GM15510 (cell line): ENCODE results near the gene LRMDA.

ENCODE experiments used
- POLR2A ChIP-seq: IDR thresholded peaks from 3 replicates; pipeline ENCODE4 v1.6.1; 2011; ENCODE audit warnings: borderline replicate concordance; ENCODE audit not compliant: insufficient read length; ENCODE audit errors: extremely low read depth

Gene LRMDA

GRCh38 chr10:75682649-75683557, 251.5 kb downstream of the LRMDA start:
- no peak for TF ChIP-seq POLR2A

DNA sequence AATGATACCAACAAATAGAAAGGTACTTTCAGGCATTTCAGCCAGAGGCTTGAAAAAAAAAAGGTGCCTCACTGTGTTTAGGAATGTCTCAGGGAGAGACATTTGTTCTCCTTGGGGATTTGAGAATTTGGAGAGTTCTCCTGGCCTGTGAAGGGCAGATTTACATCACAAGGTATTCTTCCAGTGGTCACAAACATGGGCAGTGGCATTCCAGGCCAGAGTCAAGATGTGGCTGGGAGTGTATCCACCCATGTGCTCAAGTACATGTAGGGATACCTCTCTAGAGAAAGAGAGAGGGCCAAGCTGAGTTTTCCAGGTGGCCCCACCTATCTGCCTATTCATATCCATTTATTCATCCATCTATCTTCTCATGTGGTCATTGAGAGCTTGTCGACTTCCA, 253.8 kb downstream of the LRMDA start:
- TF ChIP-seq POLR2A, result no peak

- no peak for TF ChIP-seq POLR2A
These were observed 257.3 kb downstream of the LRMDA start for GRCh38 chr10:75688506-75689300.

- TF ChIP-seq POLR2A, result no peak
These were observed 262.1 kb downstream of the LRMDA start for GRCh38 chr10:75693489-75693888.

GRCh38 chr10:75694269-75694668, 262.8 kb downstream of the LRMDA start:
- no peak for TF ChIP-seq POLR2A

GRCh38 chr10:75694790-75695189, 263.4 kb downstream of the LRMDA start:
- no peak for TF ChIP-seq POLR2A

DNA sequence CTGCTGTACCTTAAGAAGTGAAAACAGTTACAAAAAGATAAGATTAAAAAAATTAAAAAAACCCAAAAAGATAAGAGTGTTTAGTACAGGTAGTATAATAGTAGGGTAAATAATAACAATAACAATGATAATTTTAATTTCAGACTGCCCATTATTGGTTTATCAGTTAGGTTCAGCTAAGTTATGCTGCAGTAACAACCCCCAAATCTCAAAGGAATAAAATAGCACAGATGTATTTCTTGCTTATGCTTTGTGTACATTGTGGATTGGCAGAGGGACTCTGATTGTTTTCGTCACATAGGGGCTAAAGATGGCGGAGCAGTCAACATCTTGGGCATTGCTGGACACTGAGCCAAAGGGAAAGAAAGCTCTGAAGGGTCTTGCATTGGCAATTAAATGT, 264.6 kb downstream of the LRMDA start:
- TF ChIP-seq POLR2A, result no peak

- TF ChIP-seq POLR2A, result no peak
These were observed 265.1 kb downstream of the LRMDA start for GRCh38 chr10:75696536-75696935.

- no peak for TF ChIP-seq POLR2A
These were observed 271.9 kb downstream of the LRMDA start for GRCh38 chr10:75703191-75703854.

GRCh38 chr10:75705426-75705825, 274.0 kb downstream of the LRMDA start:
- TF ChIP-seq POLR2A, result no peak

- no peak for TF ChIP-seq POLR2A
These were observed 275.8 kb downstream of the LRMDA start for GRCh38 chr10:75707080-75707840.

DNA sequence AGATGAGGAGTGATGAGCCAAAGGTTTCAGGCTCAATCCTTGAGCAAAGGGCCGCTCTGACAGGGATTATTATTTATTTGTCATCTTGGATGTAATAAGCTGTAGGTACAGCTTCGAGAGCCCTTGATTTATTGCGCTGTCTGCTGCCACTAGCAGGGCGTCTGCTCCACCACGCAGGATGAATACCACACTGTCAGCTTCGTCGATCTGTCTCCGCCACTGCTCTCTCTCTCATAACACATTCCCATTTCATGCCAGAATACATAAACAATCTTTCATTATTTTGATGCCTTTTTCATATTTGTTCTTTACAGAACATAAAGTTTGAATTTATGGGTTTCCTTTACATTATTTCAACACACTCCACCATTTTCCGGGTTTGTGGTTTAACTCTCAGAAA, 276.6 kb downstream of the LRMDA start:
- TF ChIP-seq POLR2A, result no peak

DNA sequence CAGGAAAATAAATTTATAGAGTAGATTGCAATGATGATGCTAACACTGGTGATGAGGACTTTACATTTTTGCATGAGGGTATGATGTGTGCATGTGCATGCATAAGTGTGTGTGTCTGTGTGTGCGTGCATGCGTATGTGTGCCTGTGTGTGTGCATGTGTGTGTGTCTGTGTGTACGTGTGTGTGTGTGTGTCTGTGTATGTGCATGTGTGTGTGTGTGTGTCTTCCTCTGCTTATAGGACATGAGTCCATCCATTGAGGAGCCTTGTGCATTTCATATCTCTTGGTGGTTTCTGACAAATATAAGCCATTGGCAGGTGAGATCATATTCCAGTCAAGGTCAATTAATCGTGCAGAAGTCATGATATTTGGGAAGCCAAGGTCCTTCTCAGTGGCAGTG, 277.8 kb downstream of the LRMDA start:
- no peak for TF ChIP-seq POLR2A

GRCh38 chr10:75709811-75710210, 278.4 kb downstream of the LRMDA start:
- no peak for TF ChIP-seq POLR2A
